HG03439 (cell line): ENCODE measurements around the gene PID1.
"Not testable (repeated sequence)": the region's sequence is repeated elsewhere in the genome, so short reads cannot be mapped to it uniquely, and the experiment has no call there.

ENCODE experiments used
- ATAC-seq: cut with Tn5 transposase; IDR thresholded peaks from one replicate; pipeline ENCODE4 v1.9.1; 2021; ENCODE audit warnings: mild to moderate bottlenecking, moderate library complexity; ENCODE audit not compliant: unreplicated experiment

PID1 gene

GRCh38 chr2:229220254-229220653, 50.8 kb downstream of the PID1 start:
- no peak for ATAC-seq

GRCh38 chr2:229218329-229218921, 52.7 kb downstream of the PID1 start:
- no peak for ATAC-seq

DNA sequence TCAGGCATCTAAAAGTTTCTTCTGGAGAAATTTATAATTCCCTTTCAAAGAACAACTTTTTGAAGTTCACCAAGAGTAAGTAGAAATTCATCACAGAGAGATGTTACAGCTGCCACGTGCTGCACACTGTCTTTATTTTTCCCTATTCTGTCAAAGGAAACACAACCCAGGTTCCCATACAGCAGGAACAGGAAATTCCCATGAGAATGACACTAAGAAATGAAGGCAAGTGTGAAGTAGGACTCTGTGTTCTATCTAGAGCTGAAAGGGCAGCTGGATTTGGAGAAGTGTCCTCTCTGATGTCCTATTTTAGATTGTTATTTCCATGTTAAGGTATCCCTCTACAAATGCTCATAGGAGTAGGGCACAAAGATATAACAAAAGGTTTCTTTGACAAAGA, 58.8 kb downstream of the PID1 start:
- no peak for ATAC-seq

DNA sequence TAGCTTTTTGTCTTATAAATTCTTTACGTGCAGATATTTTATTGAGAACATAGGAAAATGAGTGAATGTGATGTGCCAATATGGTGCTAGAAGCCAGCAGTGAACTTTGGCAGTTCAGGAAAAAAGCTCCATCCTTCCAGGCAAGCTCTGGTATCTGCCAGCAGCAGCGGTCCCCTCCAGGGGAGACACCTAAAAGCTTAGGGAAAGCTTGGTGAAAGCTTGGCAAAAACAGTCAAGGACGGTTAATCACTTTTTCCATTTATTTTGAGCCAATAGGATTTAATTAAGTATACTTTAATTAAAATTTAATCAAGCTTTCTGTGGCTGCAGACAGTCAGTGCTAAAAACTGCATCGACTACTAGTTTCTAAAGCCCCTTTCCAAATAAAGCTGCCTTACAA, 60.4 kb downstream of the PID1 start:
- ATAC-seq, result no peak

GRCh38 chr2:229206548-229206947, 64.5 kb downstream of the PID1 start:
- no peak for ATAC-seq

- ATAC-seq, result no peak
These were observed 65.4 kb downstream of the PID1 start for GRCh38 chr2:229205704-229206103.

DNA sequence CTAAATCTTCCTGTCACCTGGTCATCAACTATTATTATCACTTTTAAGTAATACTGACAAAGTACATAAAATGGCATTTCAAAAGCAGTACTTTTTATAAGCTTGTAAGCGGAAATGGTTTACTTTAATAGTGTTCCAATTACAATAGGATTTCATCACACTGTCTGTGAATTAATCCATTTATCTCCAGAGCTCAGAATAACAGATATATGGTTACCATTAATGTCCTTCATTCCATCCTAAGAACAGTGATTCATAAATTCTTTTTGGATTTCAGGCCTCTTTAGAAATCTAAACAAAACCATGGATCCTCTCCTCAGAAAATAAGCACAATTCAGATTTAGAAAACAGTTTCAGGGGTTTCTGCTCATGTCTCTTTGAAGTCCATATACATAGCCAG, 68.4 kb downstream of the PID1 start:
- no peak for ATAC-seq

DNA sequence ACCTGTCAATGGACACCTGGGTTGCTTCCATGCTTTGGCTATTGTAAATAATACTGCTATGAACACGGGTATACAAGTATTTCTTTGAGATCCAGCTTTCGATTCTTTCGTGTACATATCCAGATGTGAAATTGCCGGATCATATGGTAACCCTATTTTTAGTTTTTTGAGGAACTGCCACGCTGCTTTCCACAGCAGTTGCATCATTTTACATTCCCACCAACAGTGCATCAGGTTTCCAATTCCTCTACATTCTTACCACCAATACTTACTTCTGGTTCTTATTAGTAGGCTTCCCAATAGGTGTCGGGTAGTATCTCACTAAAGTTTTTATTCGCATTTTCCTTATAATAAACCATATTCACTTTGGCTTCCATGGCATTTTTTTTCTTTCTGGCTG, 69.6 kb downstream of the PID1 start:
- ATAC-seq, result no peak

DNA sequence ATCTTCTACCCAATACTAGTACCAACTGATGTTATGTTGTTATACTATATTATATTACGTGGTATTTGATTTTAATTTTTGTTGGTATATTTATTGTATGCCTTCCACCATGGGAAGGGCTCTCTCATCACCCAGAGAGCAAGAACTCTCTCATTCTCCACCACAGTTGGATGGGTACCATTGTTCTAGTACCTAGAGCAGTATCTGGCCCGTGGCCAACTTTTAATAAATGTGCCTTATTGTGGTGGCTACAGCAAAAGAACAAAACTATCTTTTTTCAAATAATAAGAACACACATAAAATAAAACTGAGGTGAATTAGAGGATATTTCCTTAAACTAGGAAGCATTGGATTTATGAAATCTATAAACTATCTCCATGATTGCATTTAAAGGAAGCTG, 71.8 kb downstream of the PID1 start:
- ATAC-seq, result no peak

DNA sequence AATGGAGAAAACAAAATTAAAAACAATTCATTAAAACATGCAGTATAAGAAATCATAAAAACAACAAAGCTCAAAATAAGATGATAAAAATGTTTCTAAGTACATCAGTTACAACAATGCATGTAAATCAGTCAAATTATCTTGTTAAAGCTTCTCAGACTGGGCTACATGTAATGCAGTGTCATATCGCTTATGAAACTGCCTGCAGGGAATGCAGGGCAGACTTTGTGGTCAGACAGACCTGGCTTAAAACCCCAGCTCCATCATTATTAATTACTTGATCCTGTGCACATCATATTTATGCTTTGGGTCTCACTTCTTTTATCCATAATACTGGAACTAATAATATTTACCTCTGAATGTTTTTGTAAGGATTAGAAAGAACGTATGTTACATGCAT, 74.6 kb downstream of the PID1 start:
- ATAC-seq, result no peak

GRCh38 chr2:229195346-229195947, 75.6 kb downstream of the PID1 start:
- ATAC-seq, result no peak

DNA sequence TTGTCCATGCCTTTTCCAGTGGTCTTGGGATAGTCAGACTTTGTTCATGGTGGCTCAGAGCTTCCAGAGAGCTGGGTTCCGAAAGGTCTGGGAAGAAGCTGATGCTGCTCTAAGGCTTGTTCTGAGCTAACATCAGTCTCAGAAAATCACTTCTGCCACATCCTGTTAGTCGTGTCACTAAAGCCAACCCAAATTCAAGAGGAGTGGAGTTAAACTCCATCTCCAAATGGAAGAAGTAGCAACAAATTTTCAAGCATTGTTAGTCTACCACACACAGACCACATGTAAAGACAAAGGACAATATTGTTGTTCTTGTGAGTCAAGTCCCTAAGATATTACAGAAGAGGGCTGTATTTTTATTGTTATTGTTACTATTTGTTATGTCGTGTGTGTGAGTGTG, 77.8 kb downstream of the PID1 start:
- ATAC-seq, result no peak

DNA sequence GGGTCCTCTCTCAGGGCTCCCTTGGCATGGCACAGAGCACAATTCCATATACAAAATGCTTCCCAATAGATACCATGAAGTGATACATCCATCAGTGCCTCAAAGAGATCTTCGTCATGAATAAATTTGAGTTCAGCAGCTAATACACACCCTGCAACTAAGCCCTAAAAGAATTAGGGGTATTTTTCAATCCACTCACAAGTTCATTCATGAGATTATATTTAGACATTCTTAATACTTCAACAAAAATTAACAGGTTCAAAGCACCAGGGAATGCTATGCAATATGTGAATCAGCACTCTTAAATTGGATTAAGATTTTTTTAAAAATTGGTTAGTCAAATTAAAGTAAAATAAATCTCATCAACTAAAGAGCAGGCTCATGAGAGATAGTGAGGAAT, 79.7 kb downstream of the PID1 start:
- ATAC-seq, result no peak

DNA sequence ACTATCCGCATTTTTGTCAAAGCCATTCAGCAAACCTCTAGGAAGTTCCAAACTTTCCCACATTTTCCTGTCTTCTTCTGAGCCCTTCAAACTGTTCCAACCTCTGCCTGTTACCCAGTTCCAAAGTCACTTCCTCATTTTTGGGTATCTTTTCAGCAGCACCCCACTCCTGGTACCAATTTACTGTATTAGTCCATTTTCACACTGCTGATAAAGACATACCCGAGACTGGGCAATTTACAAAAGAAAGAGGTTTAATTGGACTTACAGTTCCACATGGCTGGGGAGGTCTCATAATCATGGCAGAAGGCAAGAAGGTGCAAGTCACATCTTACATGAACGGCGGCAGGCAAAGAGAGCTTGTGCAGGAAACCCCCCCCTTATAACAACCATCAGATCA, 84.0 kb downstream of the PID1 start:
- ATAC-seq, result not testable (repeated sequence)

- ATAC-seq, result no peak
These were observed 89.4 kb downstream of the PID1 start for GRCh38 chr2:229181641-229182040.

DNA sequence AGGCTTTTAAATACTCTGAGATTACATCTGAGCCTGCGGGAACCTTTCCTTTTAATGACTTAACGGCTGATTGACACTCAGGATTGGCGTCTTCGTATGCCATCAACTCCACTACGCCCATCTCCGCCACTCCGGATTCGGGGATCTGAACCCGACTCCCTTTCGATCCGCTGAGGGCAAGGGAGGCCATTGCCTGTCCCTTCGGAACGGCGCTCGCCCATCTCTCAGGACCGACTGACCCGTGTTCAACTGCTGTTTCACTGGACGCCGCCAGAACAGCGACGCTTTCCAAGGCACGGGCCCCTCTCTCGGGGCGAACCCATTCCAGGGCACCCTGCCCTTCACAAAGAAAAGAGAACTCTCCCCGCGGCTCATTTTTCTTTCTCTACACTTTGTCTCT, 90.4 kb downstream of the PID1 start:
- no peak for ATAC-seq

DNA sequence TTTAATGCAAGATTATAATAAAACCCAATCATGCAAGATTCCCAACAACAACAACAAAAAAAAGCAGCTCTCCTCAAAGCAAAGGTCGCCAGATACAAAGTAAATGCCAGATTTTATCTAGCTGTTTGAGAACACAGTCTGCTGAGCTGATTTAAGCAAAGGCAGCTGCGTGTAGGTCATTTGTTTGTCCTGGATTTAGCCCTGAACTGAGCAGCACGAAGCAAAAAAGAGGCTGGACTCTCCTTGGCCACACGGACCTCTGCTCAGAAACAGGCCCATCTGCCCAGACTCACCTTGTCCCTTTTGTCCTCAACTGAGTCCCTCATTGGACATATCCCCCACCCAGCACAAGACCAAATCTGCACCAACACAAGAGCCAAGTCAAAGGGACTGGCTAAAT, 91.5 kb downstream of the PID1 start:
- ATAC-seq, result no peak

- ATAC-seq, result no peak
These were observed 92.4 kb downstream of the PID1 start for GRCh38 chr2:229178706-229179105.

DNA sequence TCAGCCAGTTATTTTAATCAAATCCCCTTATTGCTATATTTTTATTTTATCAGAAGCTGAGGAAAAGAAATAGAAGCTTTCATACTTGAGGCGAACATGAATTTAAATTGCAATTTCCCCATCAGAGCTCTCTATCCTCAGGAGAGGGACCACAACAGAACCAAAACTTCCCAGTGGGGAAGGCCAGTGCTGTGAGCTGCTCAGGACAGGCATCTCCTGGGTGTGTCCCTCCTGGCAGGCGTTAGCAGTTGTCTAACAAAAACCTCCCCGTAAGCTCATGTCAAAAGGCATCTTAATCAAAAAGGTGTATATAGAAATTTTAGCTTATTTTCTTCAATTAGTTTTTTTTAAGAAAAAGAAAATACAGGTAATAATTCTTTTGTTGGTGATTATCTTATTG, 93.0 kb downstream of the PID1 start:
- no peak for ATAC-seq

DNA sequence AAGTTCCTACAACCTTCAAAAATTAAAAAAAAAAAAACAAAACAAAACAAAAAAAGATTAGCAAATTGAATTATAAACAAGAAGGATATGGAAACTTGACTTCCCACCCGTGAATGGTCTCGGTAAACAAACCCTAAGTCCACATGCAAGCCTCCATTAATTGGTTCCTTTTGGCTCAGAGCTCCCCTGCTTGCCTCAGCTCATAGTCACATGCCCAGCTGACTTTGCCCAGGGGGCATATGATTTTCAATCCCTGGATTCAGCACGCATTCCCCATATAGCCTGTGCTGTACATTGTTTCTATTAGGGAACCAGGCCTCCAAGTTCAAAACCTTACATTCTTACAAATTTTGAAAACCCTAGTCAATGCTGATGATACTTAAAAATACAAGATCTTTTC, 95.0 kb downstream of the PID1 start:
- no peak for ATAC-seq

- no peak for ATAC-seq
These were observed 95.6 kb downstream of the PID1 start for GRCh38 chr2:229175497-229175863.

DNA sequence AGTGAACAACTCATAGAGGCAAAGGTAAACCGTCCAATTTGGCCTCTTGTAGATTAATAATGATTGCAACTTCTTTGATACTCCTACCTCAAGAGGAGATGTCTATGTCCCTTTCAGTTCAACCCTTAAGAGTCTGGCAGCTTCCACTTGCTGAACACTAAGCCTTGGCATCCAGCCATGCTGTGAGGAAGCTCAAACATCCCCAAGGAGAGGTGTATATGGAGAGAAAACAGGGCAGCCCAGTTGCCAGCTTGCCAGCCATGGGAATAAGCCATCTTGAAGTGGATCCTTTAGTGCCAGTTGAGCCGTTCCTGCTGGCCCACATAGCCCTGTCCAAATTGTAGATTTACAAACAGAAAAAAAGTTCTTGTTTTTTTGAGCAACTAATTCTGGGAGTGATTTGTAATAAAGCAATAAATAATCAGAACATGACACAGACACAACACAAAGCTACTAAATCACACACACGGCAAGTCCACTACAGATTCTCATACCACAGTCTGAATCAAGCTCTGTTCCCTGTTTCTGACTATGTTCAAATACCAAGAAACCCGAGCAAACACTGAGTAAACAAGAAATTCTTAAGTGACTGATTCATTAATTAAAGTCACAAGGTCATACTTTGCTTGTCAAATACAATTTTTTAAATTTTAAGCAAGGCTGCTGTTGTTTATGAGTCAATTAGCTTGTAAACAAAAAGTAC, 96.1 kb downstream of the PID1 start:
- no peak for ATAC-seq
